AG04449 (cell line): ENCODE results near the gene WBP1.

ENCODE experiments used
- CTCF ChIA-PET: fragments of 350-600 bp; formaldehyde crosslinking; extraction: SDS; loops from one replicate; lab custom pipeline; 2021; ENCODE audit warnings: antibody characterized with exemption; lab: Yijun Ruan, JAX
- POLR2A ChIA-PET: fragments of 400-600, 350-600 bp; formaldehyde crosslinking; extraction: SDS; loops from one replicate; lab custom pipeline; 2020; ENCODE audit warnings: antibody characterized with exemption, inconsistent platforms; lab: Yijun Ruan, JAX
- DNase-seq: peaks from one replicate; pipeline ENCODE4 v3.0.0-alpha.2; 2010; ENCODE audit warnings: low read depth, low spot score
- H3K4me3 ChIP-seq: 2 replicates; pipeline ENCODE4 v1.5.1; 2011; ENCODE audit warnings: low read depth, mild to moderate bottlenecking, control low read depth, low read length
- TF ChIP-seq, protein P1 (sequence below): IDR thresholded peaks from one replicate; pipeline ENCODE4 v1.5.1; 2011; ENCODE audit warnings: mild to moderate bottlenecking, moderate library complexity, low read length, control low read depth, inconsistent platforms; ENCODE audit not compliant: insufficient read depth; ENCODE audit errors: missing control alignments

Gene WBP1

DNA sequence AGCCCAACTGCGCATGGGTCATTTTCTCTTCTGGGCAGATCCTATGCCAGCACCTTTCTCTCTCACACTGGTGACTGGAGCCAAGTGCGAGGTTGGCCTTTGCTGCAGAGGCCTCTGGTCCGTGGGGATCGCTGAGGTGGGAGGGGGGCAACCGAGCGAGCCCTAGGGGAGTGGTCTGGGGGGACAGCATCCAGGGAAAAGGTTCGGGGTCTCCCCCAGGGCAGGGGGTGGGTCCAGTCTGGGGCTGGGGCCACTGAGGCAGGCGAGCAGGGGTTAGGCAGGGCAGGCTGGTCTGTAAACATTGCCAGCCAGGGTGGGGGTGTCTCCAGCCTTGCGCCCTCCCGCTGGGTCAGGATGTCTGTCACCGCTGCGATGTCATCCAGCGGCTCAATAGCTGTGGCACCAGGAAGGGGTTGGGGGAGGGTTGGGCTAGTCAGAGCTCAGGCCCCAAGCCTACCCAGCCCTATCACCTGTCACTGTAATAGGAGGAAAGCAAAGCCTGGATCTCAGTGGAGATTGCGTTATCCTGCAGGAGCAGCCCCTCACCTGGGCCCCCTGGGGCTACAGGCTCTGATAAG, 32.0 kb upstream of the WBP1 start:
- H3K4me3 ChIP-seq: no peak overlapping the region
- no peak for DNase-seq
- POLR2A ChIA-PET: no interaction called here
- TF ChIP-seq, protein P1, sequence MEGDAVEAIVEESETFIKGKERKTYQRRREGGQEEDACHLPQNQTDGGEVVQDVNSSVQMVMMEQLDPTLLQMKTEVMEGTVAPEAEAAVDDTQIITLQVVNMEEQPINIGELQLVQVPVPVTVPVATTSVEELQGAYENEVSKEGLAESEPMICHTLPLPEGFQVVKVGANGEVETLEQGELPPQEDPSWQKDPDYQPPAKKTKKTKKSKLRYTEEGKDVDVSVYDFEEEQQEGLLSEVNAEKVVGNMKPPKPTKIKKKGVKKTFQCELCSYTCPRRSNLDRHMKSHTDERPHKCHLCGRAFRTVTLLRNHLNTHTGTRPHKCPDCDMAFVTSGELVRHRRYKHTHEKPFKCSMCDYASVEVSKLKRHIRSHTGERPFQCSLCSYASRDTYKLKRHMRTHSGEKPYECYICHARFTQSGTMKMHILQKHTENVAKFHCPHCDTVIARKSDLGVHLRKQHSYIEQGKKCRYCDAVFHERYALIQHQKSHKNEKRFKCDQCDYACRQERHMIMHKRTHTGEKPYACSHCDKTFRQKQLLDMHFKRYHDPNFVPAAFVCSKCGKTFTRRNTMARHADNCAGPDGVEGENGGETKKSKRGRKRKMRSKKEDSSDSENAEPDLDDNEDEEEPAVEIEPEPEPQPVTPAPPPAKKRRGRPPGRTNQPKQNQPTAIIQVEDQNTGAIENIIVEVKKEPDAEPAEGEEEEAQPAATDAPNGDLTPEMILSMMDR: no peak
- CTCF ChIA-PET: interaction anchor here (1.8 to 3.0 kb wide), 2 partner anchors 13 to 35 kb away, joined by 5 to 12 read pairs; no protein-coding TSS in a partner anchor

DNA sequence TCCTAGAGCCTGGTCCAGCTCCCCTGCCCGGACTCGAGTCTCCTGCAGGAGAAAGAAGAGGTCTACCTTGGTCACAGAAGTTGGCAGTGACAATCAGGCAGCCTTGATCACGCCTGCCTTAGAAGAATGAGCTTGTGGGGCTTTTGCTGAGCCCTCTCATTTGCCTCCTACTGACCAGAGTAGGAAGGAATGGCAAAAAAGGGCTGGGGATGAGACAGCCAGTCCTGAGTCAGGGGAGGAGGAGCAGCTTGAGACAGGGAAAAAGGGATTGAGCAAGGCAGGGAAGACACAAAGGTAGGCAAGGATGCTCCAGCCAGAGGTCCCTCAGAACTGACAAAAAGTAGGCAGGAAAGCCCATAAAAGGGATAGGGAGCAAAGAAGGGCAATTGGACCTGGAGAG, 30.7 kb upstream of the WBP1 start:
- DNase-seq: no peak
- TF ChIP-seq, protein P1: no peak
- ChIA-PET POLR2A (interaction anchor here (1.1 kb wide), 1 partner anchor 13 kb away, joined by 3 read pairs; no protein-coding TSS in a partner anchor), CTCF (interaction anchor here (0.9 to 3.0 kb wide), 4 partner anchors 12 to 178 kb away, joined by 3 to 12 read pairs (median 4); no protein-coding TSS in a partner anchor)
- no peak overlapping the region for H3K4me3 ChIP-seq

DNA sequence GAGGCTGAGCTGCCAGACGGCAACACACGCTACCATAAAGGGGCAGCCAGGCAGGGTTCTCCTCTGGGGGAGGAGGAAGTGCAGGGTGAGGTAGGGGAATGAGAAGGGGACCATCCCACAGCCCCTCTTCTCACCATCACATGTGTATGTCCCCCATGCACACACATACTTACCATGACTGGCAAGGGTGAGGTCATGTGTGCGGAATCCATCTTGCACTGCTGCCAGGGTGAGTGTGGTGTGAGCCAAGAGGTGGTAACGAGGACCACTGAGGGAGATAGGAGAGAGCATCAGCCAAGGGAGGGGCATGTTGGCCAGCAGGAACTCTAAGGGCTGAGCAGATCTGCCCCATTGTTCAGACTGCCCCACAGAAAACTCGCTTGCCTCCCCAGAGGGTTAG, 29.6 kb upstream of the WBP1 start:
- no peak for DNase-seq
- ChIA-PET POLR2A (interaction anchor here (1.0 kb wide), 1 partner anchor 26 kb away, joined by 3 read pairs; the partner anchor contains the start of gene INO80B), CTCF (interaction anchor here (1.2 to 3.0 kb wide), 2 partner anchors 11 to 179 kb away, joined by 4 to 12 read pairs; no protein-coding TSS in a partner anchor)
- no peak overlapping the region for H3K4me3 ChIP-seq
- TF ChIP-seq, protein P1: no peak

DNA sequence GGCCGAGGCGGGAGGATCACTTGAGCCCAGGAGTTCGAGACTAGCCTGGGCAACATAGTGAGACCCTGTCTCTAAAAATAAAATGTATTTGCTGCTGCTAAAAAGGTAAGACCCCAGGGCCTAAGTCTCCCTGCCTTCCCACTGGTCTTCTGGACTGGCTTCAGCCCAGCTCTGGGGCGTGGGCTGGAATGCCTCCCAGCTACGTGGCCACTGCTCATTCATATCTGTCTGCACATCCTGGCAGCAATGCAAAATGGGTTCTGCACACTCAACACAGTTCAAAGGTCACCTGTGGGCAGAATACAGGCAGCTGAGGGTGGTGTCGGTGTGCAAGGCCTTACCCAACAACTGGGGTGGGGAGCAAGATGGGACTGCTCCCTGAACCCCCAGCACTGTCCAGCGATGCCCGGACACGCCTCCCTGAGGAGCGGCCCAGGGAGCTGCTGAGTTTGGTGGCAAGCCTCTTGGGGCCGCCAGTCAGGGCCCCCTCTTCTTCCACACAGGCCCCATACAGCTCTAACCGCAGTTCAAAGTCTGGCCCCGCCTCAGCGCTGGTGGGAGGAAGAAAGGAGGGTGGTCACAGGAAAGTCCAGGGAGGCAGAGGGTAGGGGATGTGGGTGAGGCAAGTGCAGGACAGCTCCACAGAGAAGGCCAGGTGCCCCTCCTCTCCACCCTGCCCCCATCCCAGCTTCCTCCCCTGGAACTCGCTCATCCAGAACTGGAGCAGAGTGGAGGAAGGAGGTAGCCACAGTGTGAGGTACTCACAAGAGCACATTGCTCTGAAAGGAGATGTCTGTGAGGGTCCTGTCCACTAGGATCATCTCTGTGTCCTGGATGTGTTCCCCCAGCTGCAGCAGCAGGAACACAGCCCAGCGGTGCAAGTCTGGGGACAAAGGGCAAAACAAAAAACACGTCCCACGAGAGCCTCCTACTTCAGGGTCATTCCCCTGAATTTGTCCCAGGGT, 28.5 kb upstream of the WBP1 start:
- ChIA-PET POLR2A (interaction anchor here (1.0 kb wide), 1 partner anchor 25 kb away, joined by 3 read pairs; the partner anchor contains the start of gene INO80B), CTCF (interaction anchor here (2.7 to 3.0 kb wide), 2 partner anchors 9 to 10 kb away, joined by 12 to 16 read pairs; no protein-coding TSS in a partner anchor)
- TF ChIP-seq, protein P1: no peak
- H3K4me3 ChIP-seq: no peak overlapping the region
- DNase-seq: no peak

DNA sequence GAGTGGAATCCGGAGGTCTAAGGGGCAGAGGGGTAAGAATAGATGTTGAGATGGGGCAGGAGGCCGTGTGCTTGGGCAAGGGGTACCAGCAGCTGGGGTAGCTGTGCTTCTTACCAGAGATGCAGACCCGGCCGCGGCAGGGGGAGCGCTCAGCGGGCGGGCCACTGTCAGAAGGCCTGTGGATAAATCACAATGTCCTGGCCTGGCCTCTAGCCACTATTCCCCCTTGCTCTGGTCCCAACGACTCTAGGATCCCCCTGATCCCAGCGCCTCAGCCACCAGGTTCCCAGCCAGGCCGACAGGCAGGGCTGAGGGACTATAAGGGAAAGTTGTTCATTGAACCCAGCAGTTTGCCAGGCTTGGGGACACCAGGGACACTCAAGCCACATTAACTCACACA, 27.7 kb upstream of the WBP1 start:
- no peak overlapping the region for H3K4me3 ChIP-seq
- ChIA-PET POLR2A (no interaction called here), CTCF (interaction anchor here (2.7 kb wide), 1 partner anchor 10 kb away, joined by 16 read pairs; no protein-coding TSS in a partner anchor)
- DNase-seq: no peak
- TF ChIP-seq, protein P1: no peak
